GM20000 (cell line): ENCODE results near the gene SUPT3H.

Source experiments
- DNase-seq: peaks from one replicate; pipeline ENCODE4 v3.0.0; 2012; ENCODE audit warnings: low spot score
- CTCF ChIP-seq: IDR thresholded peaks from 2 replicates; pipeline ENCODE4 v1.5.1; 2012; ENCODE audit warnings: mild to moderate bottlenecking, control low read depth; ENCODE audit errors: extremely low read depth, missing control alignments

SUPT3H gene

GRCh38 chr6:44841829-44842228, 535.9 kb downstream of the SUPT3H start:
- TF ChIP-seq CTCF: no peak
- no peak for DNase-seq

GRCh38 chr6:44837741-44838140, 540.0 kb downstream of the SUPT3H start:
- DNase-seq: no peak
- TF ChIP-seq CTCF: no peak

- DNase-seq: no peak
Observed at GRCh38 chr6:44837255-44837654, 540.5 kb downstream of the SUPT3H start.

GRCh38 chr6:44833248-44833647, 544.5 kb downstream of the SUPT3H start:
- no peak for TF ChIP-seq CTCF
- peak; percentile 10 for DNase-seq

More at GRCh38 chr6:44837255-44837654, 540.5 kb downstream of the SUPT3H start:
- TF ChIP-seq CTCF: no peak

GRCh38 chr6:44831002-44831610, 546.6 kb downstream of the SUPT3H start:
- TF ChIP-seq CTCF: no peak
- DNase-seq: no peak

DNA sequence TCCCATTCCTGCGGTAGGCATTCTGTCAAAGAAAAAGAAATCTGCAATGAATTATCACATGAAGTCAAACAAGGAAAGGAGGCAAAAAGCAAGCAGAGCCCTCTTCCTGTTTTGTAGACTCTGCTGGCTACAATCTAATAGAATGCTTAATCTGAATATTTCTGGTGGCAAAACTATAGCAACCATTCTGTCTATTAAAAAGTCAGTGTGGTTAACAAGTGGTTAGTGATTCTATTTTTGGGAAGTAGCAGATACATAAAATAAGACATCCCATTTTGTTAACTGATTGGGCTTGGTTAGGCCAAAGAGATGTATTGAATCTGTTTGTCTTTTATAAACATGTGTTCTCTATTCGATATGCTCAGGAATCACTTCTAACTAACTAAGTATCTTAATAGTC, 547.9 kb downstream of the SUPT3H start:
- DNase-seq: no peak
- no peak for TF ChIP-seq CTCF

- DNase-seq: no peak
- TF ChIP-seq CTCF: no peak
Observed at GRCh38 chr6:44828780-44829179, 549.0 kb downstream of the SUPT3H start.
